Brain microvascular endothelial cell (primary cell): ENCODE data around the gene DEFB129.
"Not testable (repeated sequence)": the region's sequence is repeated elsewhere in the genome, so short reads cannot be mapped to it uniquely, and the experiment has no call there.

Source experiments
- DNase-seq: peaks from one replicate; pipeline ENCODE4 v3.0.0-alpha.2; 2020
- H3K27ac ChIP-seq: fragments of 250-450 bp; sonication (Bioruptor Pico); 2 replicates; pipeline ENCODE4 v1.5.1; 2020; ENCODE audit warnings: mild to moderate bottlenecking, moderate library complexity
- H3K27me3 ChIP-seq: fragments of 250-450 bp; sonication (Bioruptor Pico); replicated peaks from 2 replicates; pipeline ENCODE4 v1.5.1; 2020; ENCODE audit warnings: mild to moderate bottlenecking
- H3K36me3 ChIP-seq: fragments of 250-450 bp; sonication (Bioruptor Pico); replicated peaks from 2 replicates; pipeline ENCODE4 v1.5.1; 2020; ENCODE audit warnings: mild to moderate bottlenecking
- H3K4me3 ChIP-seq: 2 replicates; pipeline ENCODE4 v1.5.1; 2011; ENCODE audit warnings: low read depth, mild to moderate bottlenecking, control low read depth, low read length, moderate library complexity
- CTCF ChIP-seq: IDR thresholded peaks from 2 replicates; pipeline ENCODE4 v1.5.1; 2011; ENCODE audit warnings: low read depth, mild to moderate bottlenecking, moderate library complexity, low read length, control low read depth, inconsistent platforms; ENCODE audit errors: missing control alignments
- in situ Hi-C: cut with HindIII; loops from 2 replicates; pipeline ENCODE4 v1.10.0; 2017; ENCODE audit warnings: low sequenced_read_pairs, low pct_ligation_motif_present

DEFB129 gene, protein sequence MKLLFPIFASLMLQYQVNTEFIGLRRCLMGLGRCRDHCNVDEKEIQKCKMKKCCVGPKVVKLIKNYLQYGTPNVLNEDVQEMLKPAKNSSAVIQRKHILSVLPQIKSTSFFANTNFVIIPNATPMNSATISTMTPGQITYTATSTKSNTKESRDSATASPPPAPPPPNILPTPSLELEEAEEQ

DNA sequence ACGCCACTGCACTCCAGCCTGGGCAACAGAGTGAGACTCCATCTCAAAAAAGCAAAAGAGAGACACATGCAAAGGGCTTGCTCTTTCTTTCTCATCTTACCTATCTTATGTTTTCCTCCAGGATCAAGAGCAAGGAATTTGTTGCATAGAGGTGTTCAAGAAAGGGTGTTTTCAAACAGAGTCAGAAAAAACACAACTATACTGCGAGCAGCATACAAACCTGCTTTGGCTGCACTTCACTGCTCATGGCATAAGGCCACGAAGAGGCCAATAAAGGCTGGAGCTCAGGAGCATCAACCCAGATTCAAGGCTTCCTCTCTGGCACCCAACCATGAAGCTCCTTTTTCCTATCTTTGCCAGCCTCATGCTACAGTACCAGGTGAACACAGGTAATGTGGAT, at the start of gene DEFB129:
DEFB129 (plus strand) TSS at position 301 of the 400 bp plus-strand sequence; CDS start at position 332, 31 bp downstream.
- H3K27me3 ChIP-seq, result no peaks in the 10 kb centered on the region
- in situ Hi-C loops, result no loop called here
- H3K4me3 ChIP-seq, result no peak within 1 kb of the TSS
- no peak within 1 kb of the TSS for H3K27ac ChIP-seq
- TF ChIP-seq CTCF, result no peak
- no peak for DNase-seq
- H3K36me3 ChIP-seq, result no peaks in the 10 kb centered on the region

- Histone ChIP-seq H3K27me3 (no peaks in the 10 kb centered on the region), H3K4me3 (no peak overlapping the region), H3K27ac (no peak overlapping the region), H3K36me3 (no peaks in the 10 kb centered on the region)
- DNase-seq, result no peak
- in situ Hi-C loops, result no loop called here
- TF ChIP-seq CTCF, result no peak
Observed at GRCh38 chr20:184288-184687, 42.8 kb upstream of the DEFB129 start.

- DNase-seq, result no peak
- Histone ChIP-seq H3K4me3 (no peak overlapping the region), H3K27me3 (no peaks in the 10 kb centered on the region), H3K27ac (no peak overlapping the region), H3K36me3 (no peaks in the 10 kb centered on the region)
- in situ Hi-C loops, result no loop called here
- no peak for TF ChIP-seq CTCF
Observed at GRCh38 chr20:187733-188132, 39.3 kb upstream of the DEFB129 start.

DNA sequence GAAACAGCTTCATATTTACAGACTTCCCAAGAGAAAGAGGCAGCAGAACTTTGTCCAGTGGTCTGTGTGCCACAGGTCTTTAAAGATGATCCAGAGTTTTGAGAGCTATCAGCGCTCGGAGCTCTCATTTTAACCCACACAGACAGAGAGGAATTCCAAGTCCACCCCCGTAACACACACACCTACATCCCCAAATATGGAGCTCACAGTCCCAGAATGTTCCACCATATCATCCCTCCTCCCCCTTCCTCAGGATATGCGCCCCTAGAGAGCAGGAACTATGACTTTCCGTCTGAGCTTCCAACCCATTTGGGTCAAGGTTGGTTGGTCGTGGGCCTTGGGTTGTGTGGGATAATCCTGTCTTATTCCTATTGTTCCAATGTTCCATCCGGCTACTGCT, 37.4 kb upstream of the DEFB129 start, which contains the start of gene DEFB128:
DEFB128 (minus strand) TSS at position 101 of the 400 bp plus-strand sequence; CDS start at position 13, 88 bp downstream.
- H3K27me3 ChIP-seq, result no peaks in the 10 kb centered on the region
- H3K27ac ChIP-seq, result no peak within 1 kb of the TSS
- H3K36me3 ChIP-seq, result no peaks in the 10 kb centered on the region
- no peak for DNase-seq
- no peak for TF ChIP-seq CTCF
- H3K4me3 ChIP-seq, result no peak within 1 kb of the TSS
- in situ Hi-C loops, result no loop called here

- TF ChIP-seq CTCF, result no peak
- DNase-seq, result no peak
- in situ Hi-C loops, result no loop called here
Observed at GRCh38 chr20:198225-198624, 28.8 kb upstream of the DEFB129 start.

DNA sequence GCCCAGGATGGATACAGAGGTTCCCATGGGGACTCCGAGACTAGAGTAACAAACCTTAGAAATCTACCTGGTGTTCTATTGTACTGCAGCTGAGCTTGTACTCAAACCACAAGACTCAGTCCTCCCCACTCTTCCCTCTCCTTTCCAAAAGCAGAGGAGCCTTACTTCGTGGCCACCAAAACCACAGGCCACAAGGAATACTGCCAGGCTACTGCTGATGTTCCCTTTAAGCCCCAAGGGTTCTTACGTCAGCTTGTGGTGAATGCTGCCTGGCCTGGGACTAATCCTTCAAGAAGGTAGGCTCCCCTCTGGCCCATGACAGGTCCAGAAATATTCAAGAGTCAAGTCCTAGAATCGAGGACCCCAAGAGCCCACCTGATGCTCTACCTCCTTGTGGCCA, 27.1 kb upstream of the DEFB129 start:
- no peak for TF ChIP-seq CTCF
- DNase-seq, result no peak
- Histone ChIP-seq H3K27me3 (no peaks in the 10 kb centered on the region), H3K4me3 (no peak overlapping the region), H3K36me3 (no peaks in the 10 kb centered on the region), H3K27ac (no peak overlapping the region)
- in situ Hi-C loops, result no loop called here

More at GRCh38 chr20:198225-198624, 28.8 kb upstream of the DEFB129 start:
- no peaks in the 10 kb centered on the region for H3K36me3 ChIP-seq
- no peaks in the 10 kb centered on the region for H3K27me3 ChIP-seq
- no peak overlapping the region for H3K4me3 ChIP-seq
- H3K27ac ChIP-seq, result no peak overlapping the region

- H3K27me3 ChIP-seq, DNase-seq, H3K4me3 ChIP-seq, H3K27ac ChIP-seq, in situ Hi-C loops, H3K36me3 ChIP-seq: not testable (repeated sequence)
Observed at GRCh38 chr20:203630-204029, 23.4 kb upstream of the DEFB129 start.
